Spleen (tissue), 7 donors: ENCODE results near the gene SAP130.

ENCODE experiments used
- CTCF ChIP-seq, 11 experiments: fragments of 200-600 bp in 7 of 11; fragments of 450-650 bp in 4 of 11; sonication (generic) in 4 of 11; IDR thresholded peaks in 8 of 11; conservative IDR thresholded peaks in 3 of 11; 1 replicate in 7 of 11; 2 replicates in 4 of 11; pipeline versions ENCODE4 v1.4.0 to v1.8.0; 2016 to 2021; ENCODE audit warnings: antibody characterized with exemption in 11 of 11, inconsistent platforms in 4 of 11, mild to moderate bottlenecking in 1 of 11
- POLR2A ChIP-seq, 3 donors: fragments of 450-650 bp; IDR thresholded peaks; one replicate each; pipeline ENCODE4 v1.5.1; 2017; ENCODE audit warnings: antibody characterized with exemption in 3 of 3, mild to moderate bottlenecking in 1 of 3
- POLR2AphosphoS5 ChIP-seq, 3 donors: sonication (generic); formaldehyde crosslinking; IDR thresholded peaks; one replicate each; pipeline ENCODE4 v1.5.1; 2017; ENCODE audit warnings: antibody characterized with exemption in 3 of 3
- donor health status: DM: no; HTN: no; CAD: no; lungs with moderate emphysema.
- donor health status: DM: no; HTN: no; CAD: no.
- donor health status: DM: no; HTN: no; CAD: no.

- TF ChIP-seq POLR2AphosphoS5 (IDR thresholded peaks at IDR 0.05) (no peak), POLR2A (IDR thresholded peaks at IDR 0.05) (no peak), CTCF (IDR thresholded peaks at IDR 0.05 in 8 of 11, conservative IDR thresholded peaks at IDR 0.05 in 3 of 11) (no peak)
Measured at GRCh38 chr2:128073278-128073677, 45.4 kb upstream of the SAP130 start.
